Esophagus muscularis mucosa (tissue), 4 donors: Measurements from ENCODE around the gene UBE4B. TPM values are rescaled to one million over a fixed set of nuclear protein-coding genes. Genes with fewer than 3 reads are reported as not detected.

Experiments used
- DNase-seq: peaks from one replicate; pipeline ENCODE4 v3.0.0-alpha.2; 2017; ENCODE audit errors: extremely low spot score
- H3K27ac ChIP-seq, 4 donors: fragments of 200-600 bp; sonication (generic); replicated peaks in 1 of 4; 1 replicate in 3 of 4; 2 replicates in 1 of 4; pipeline ENCODE4 v1.5.1; 2016 to 2019; ENCODE audit warnings: mild to moderate bottlenecking in 1 of 4
- H3K27me3 ChIP-seq, 4 donors: fragments of 200-600 bp; sonication (generic); one replicate each; pipeline versions ENCODE4 v1.5.1 to v1.6.0; 2016 to 2019
- H3K36me3 ChIP-seq, 4 donors: fragments of 200-600 bp; sonication (generic); one replicate each; pipeline ENCODE4 v1.5.1; 2016 to 2019
- H3K4me1 ChIP-seq, 4 donors: fragments of 200-600 bp; sonication (generic); one replicate each; pipeline ENCODE4 v1.5.1; 2016 to 2019
- H3K4me3 ChIP-seq, 4 donors: fragments of 200-600 bp; sonication (generic); 1 replicate in 2 of 4; 2 replicates in 2 of 4; pipeline ENCODE4 v1.5.1; 2016 to 2019; ENCODE audit warnings: mild to moderate bottlenecking in 4 of 4, moderate library complexity in 1 of 4
- H3K9me3 ChIP-seq, 4 donors: fragments of 200-600 bp; sonication (generic); 1 replicate in 3 of 4; 2 replicates in 1 of 4; pipeline ENCODE4 v1.5.1; 2016 to 2019
- CTCF ChIP-seq, 3 experiments: fragments of 200-600 bp in 2 of 3; fragments of 450-650 bp in 1 of 3; sonication (generic) in 2 of 3; IDR thresholded peaks; one replicate each; pipeline ENCODE4 v1.5.1; 2017 to 2019; ENCODE audit warnings: antibody characterized with exemption in 3 of 3, mild to moderate bottlenecking in 2 of 3, moderate library complexity in 1 of 3
- EP300 ChIP-seq: sonication (generic); formaldehyde crosslinking; IDR thresholded peaks from one replicate; pipeline ENCODE4 v1.6.1; 2017; ENCODE audit warnings: antibody characterized with exemption
- POLR2A ChIP-seq: fragments of 450-650 bp; IDR thresholded peaks from one replicate; pipeline ENCODE4 v1.6.1; 2017; ENCODE audit warnings: antibody characterized with exemption, moderate library complexity, mild to moderate bottlenecking, low read depth
- POLR2AphosphoS5 ChIP-seq, 2 donors: sonication (generic); formaldehyde crosslinking; IDR thresholded peaks; one replicate each; pipeline ENCODE4 v1.6.1; 2017; ENCODE audit warnings: antibody characterized with exemption in 2 of 2
- WGBS: methylation state at CpG from one replicate; pipeline ENCODE4 v1.1.5; 2018; 5-methylcytosine and 5-hydroxymethylcytosine counted together
- intact Hi-C: fragments of 100-400 bp; cut with DNase I; formaldehyde crosslinking; loops from one replicate; pipeline ENCODE4 v1.15.1; 2023
- total RNA-seq, 4 donors: library from RNA; depleted of rRNA; stranded (reverse); fragments of >200 nt; gene quantifications; one replicate each; pipeline versions ENCODE4 v1.1.0 to v1.2.1, GENCODE V29; 2016

UBE4B gene
- total RNA-seq, 4 donors from 2014 or later, result 58.6 to 110 (median 85.5) TPM

- intact Hi-C loops, result loop anchor here (10.0 kb wide), 1 partner anchor 269 kb away; no protein-coding TSS in a partner anchor
- WGBS, result 88% methylated on average over 7 of the region's 7 CpGs
- Histone ChIP-seq H3K27ac (no peak overlapping the region), H3K9me3 (no peaks in the 10 kb centered on the region), H3K4me3 (no peak overlapping the region), H3K4me1 (peaks cover 5 to 7% (median 6%) of the 10 kb centered on the region in 4 donors), H3K27me3 (no peaks in the 10 kb centered on the region), H3K36me3 (peaks cover 9 to 94% (median 77%) of the 10 kb centered on the region in 4 donors)
- TF ChIP-seq POLR2AphosphoS5 (IDR thresholded peaks at IDR 0.05), result no peak
- no peak for TF ChIP-seq POLR2A
- TF ChIP-seq EP300, result no peak
- no peak for TF ChIP-seq CTCF (IDR thresholded peaks at IDR 0.05)
- DNase-seq, result no peak
Measured at GRCh38 chr1:10143961-10144485, 111.3 kb downstream of the UBE4B start.

- no peaks in the 10 kb centered on the region for H3K27me3 ChIP-seq
- intact Hi-C loops, result loop anchor here (10.0 kb wide), 1 partner anchor 272 kb away; no protein-coding TSS in a partner anchor
- no peaks in the 10 kb centered on the region for H3K9me3 ChIP-seq
- WGBS, result 88% methylated on average over 8 of the region's 8 CpGs
- H3K27ac ChIP-seq, result no peak overlapping the region
- H3K36me3 ChIP-seq, result peaks cover 9 to 85% (median 69%) of the 10 kb centered on the region in 4 donors
- DNase-seq, result no peak
- TF ChIP-seq CTCF (IDR thresholded peaks at IDR 0.05) (no peak), POLR2A (no peak), POLR2AphosphoS5 (IDR thresholded peaks at IDR 0.05) (no peak), EP300 (no peak)
- peaks cover 9 to 18% (median 15%) of the 10 kb centered on the region in 4 donors for H3K4me1 ChIP-seq
- H3K4me3 ChIP-seq, result no peak overlapping the region
Measured at GRCh38 chr1:10146391-10146790, 113.6 kb downstream of the UBE4B start.

- intact Hi-C loops, result loop anchor here (10.0 kb wide), 1 partner anchor 274 kb away; no protein-coding TSS in a partner anchor
- Histone ChIP-seq H3K36me3 (peaks cover 9 to 82% (median 59%) of the 10 kb centered on the region in 4 donors), H3K27me3 (no peaks in the 10 kb centered on the region), H3K9me3 (no peaks in the 10 kb centered on the region), H3K4me1 (peaks cover 9 to 27% (median 22%) of the 10 kb centered on the region in 4 donors), H3K27ac (no peak overlapping the region), H3K4me3 (no peak overlapping the region)
- DNase-seq, result no peak
- TF ChIP-seq CTCF (IDR thresholded peaks at IDR 0.05) (no peak), EP300 (no peak), POLR2A (no peak), POLR2AphosphoS5 (IDR thresholded peaks at IDR 0.05) (no peak)
Measured at GRCh38 chr1:10149231-10149630, 116.5 kb downstream of the UBE4B start.

- WGBS, result 77% methylated on average over 8 of the region's 8 CpGs
- TF ChIP-seq POLR2A (no peak), POLR2AphosphoS5 (IDR thresholded peaks at IDR 0.05) (peak in 1 of 2 donors; percentile 39), CTCF (IDR thresholded peaks at IDR 0.05) (peak; percentile 44 to 72 (median 61))
- Histone ChIP-seq H3K9me3 (no peaks in the 10 kb centered on the region), H3K36me3 (peaks cover 0 to 62% (median 36%) of the 10 kb centered on the region in 4 donors), H3K4me3 (no peak overlapping the region), H3K27ac (peak overlapping the region in 1 of 4 donors; percentile 8), H3K27me3 (no peaks in the 10 kb centered on the region), H3K4me1 (peaks cover 9 to 38% (median 34%) of the 10 kb centered on the region in 4 donors)
- intact Hi-C loops, result loop anchor here (5.0 kb wide), 1 partner anchor 205 kb away; no protein-coding TSS in a partner anchor
- no peak for DNase-seq
Measured at GRCh38 chr1:10152709-10153284, 120.0 kb downstream of the UBE4B start.
